NCI-H2196 treated with DMSO at 0.1 percent for 48 hours (cell line): ENCODE measurements around the gene GRIP2.

Source experiments
- DNase-seq: peaks from one replicate; lab custom pipeline; 2025; ENCODE audit not compliant: unreplicated experiment; lab: John Stamatoyannopoulos, UW

Gene GRIP2

DNA sequence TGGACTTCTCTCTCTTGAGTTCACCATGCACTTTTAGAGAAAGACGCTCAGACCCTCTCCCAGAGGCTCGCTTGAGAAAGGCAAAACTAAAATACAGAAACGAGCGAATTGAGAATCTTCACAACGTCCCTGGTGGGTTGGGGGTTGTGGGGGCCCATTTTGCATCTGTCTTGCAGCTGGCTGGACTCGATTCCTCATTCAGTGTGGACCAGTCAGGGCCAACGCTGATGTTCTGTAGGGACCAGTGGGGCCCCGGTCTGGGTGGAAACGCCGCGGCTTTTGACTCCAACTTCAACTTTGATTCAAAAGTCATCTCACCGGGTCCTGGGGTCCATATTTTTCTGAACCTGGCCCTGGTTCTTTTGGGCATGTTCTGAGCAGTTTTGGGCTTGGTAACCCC lies 69.7 kb downstream of the GRIP2 start:
- DNase-seq = no peak

DNA sequence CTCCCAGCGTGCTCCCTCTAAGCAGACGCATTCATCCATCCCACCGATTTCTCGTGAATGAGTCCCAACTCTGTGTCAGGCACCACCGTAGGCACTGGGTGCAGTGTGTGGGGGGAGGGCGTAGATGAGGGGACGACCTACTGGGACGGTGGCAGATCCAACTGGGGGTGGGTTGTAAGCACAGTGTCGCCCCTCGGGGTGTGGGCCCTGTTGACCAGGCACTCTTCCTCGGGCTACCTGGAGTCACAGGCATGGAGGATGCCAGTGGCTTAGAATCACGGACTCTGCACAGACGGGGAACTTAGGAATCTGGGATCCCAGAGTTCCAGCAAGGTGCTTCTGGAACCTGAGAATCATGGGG lies 71.5 kb downstream of the GRIP2 start:
- no peak for DNase-seq

DNA sequence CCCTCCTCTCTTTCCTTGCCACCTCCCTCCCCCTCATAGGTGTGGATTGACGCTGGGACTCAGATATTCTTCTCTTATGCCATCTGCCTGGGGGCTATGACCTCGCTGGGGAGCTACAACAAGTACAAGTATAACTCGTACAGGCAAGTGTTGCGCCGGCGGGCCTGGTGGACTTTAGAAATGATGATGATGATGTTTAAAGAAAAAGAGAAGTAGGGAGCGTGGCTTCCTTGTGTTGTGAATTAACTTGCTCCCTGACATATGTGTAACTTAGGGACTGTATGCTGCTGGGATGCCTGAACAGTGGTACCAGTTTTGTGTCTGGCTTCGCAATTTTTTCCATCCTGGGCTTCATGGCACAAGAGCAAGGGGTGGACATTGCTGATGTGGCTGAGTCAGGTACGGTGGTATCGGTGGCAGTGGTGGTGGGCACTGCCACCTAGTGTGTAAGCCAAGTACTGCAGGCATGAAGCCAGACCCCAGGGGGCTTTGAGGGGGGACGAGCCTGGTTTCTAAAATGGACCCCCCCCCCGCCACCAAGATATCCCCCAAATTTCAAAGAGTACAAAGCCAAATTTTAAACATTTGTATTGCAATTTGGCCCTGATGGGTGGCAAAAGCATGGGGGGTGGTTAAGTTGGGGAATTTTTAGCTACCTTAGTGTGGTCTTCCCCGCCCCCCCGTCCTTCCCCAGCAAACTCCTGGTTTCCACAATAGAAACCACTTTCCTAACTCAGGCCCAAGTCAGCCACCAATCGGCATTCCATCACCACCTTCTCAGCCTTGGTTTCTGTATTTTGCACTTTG lies 72.1 kb downstream of the GRIP2 start:
- no peak for DNase-seq

DNA sequence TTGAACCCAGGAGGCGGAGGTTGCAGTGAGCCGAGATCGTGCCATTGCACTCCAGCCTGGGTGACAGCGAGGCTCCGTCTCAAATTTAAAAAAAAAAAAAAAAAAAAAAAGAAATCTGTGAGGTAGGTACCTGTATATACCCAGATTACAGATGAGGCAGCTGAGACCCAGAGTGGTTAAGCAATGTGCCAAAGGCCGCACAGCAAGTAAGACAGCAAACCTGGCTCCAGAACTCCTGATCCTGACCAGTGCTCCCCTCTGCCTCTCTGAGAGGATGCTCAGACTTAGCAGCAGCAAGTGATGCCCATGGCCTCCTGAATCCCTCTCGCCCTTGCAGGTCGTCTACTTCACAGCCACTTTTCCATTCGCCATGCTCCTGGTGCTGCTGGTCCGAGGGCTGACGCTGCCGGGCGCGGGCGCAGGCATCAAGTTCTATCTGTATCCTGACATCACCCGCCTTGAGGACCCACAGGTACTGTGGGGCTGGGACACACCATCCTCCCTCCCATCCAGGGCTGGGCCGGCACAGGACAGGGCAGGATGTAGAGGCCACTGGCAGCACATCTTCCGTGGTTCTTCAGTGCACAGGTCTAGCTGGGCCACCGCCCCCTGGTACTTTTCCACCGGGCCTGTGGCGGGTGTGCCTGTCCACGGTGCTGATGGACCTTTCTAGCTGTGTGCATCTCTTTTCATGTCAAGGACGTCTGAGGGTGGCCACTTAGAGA lies 73.8 kb downstream of the GRIP2 start:
- no peak for DNase-seq

DNA sequence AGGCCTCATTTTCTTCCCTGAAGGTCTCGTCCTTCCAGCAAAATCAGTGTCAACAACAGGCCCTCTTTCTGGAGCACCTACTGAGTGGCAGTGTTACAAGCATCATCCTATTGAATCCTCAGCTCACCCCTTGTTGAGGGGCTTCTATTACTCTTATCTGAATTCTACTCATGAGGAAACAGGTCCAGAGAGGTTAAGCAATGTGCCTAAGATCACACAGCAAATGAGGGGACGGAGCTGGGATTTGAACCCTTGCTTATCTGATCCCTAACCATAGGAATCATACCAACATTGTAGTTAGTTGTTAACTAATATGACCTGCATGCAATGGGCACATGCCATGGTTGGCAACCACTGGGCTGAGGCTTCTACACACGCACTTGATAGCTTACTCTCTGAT lies 74.7 kb downstream of the GRIP2 start:
- DNase-seq = no peak

DNA sequence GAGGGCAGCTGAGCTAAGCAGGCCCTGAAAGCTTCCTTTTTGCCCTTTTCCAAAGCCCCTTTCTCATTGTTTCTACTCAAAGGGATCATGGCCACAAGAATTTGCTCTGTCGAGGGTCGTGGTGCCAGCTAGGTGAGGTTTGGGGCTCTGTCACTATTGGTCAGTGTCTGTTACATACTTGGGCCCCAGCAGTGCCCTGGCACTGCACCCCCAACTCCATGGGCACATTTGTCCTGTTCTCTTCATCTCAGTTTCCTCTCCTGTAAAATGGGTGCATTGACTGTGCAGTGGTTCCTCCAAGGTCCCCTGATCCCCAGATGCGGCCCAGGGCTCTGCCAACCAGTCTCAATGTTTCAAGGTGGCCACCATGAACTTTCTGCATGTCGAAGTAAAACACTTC lies 75.6 kb downstream of the GRIP2 start:
- no peak for DNase-seq

DNA sequence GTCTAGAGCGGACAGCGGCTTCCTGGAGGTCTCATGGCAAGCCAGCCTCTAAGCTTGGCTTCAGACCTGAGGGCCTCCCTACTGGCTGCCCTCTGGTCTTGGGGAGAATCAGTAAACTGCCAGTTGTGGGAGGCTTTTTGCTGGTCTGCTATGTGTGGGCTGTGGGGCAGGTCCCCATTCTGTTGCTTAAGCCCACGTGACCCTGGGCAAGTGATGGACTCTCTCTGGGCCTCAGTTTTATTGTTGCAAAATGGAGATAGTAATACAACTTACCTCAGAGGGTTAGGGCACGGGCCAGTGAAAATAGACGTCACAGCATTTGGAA lies 76.0 kb downstream of the GRIP2 start:
- DNase-seq = no peak

DNA sequence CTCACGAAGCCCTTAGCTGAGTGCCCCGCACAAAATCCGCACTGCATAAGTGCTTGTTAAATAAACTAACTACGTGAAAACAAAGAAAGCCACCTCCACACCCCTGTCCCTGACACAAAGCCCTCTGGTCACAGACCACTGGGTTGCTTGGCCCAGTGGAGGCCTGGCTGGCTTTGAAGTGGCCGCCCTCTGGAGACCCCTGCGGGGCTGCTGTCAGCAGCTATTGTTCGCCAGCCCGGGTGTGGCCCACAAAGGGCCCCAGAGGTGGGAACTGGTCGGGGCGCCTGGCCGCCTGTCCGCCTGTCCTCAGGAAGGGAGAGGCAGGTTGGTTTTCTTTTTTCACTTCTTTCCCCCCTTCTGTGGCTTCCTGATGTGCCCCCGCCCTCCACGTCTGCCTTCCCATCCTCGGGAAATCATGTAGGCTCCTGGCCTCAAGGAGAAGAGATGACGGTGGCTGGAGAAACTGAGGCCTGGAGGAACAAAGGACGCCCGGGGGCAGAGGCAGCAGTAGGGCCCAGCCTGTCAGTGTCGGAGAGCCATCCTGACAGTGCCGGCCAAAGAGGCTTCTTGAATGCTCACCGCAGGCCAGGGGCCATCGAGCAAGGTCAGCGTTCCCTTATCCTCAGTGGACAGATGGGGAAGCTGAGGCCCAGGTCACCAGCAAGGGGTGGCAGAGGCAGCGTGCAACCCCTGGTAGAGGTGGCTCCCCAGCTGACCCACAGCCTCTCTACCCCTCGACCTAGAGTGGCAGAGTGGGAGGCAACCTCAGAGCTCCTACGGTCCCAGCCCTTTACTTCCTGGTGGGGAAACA lies 76.6 kb downstream of the GRIP2 start:
- no peak for DNase-seq

DNA sequence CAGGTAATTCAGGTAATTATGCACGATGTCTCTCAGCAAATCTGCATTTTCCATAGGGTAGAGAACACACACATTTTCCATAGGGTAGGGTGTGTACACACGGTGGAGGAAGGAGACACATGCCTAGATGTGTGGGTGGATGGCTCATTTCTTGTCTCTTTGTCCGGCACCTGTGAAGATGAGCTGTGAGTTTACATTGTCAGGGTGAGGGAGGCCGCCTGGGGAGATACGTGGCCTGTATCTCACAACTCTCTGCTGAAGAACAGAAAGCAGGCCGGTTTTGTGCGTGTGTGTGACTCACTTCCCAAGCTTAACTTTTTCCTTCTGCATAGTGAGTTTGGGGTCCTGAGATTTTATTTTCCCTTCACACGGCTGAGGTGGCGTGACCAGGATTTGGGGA lies 77.4 kb downstream of the GRIP2 start:
- DNase-seq = no peak

DNA sequence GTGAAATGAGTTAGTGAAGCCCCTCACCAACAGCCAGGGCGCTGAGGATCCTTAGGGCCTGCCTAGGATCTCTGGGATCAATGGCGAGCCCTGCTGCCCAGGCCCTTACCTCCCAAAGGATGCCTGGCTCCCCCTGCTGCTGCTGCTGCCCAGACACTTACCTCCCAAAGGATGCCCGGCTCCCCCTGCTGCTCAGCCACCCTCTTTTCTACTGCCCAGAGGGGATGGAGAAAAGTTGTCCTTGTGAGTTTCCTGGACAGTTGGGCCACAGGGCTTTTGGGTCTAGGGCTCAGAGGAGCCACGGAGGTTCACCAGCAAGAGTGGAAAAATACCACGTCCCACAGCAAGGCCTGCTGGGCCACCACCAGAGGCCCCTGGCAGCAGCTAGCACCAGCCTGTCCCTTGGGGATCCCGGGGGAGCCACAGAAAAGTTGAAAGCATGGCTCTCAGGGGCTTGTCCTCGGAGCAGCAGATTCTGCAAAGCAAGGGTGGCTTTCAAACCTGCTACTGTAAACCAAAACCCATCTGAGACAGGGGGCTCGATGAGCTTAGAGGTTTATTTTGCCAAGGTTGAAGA lies 78.3 kb downstream of the GRIP2 start:
- DNase-seq = peak; percentile 7

DNA sequence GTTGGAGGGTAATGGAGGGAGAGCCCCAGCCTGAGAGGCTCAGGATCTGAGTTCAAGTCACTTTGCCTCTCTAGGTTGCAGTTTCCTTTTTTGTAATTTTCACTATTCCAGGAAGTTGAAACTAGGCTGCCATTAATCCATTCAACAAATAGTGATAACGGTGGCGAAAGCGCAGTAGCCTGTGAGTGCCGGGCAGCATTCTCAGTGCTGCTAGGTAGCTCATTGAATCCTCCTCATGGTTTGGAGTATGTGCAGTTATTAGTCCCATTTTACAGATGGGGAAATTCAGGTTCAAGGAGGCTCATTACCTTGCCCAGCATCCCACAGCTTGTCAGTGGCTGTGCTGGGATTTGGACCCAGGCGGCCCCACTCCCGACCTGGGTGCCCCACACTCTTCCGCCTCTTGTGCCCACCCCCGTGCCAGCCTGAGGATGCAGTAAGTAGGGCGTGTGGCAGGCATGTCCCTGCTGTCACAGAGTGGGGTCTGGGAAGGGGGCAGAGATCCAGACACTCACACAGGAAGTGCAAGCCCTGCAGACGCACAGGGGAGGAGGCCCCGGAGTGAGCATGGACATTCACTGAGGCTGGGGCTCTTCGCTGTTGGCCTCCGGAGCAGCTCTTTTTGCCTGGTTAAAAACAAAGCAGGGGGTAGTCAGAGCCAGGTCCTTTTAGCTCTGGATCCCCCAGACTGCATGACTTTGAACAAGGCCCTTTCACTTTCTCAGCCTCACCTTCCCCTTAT lies 79.0 kb downstream of the GRIP2 start:
- DNase-seq = no peak

DNA sequence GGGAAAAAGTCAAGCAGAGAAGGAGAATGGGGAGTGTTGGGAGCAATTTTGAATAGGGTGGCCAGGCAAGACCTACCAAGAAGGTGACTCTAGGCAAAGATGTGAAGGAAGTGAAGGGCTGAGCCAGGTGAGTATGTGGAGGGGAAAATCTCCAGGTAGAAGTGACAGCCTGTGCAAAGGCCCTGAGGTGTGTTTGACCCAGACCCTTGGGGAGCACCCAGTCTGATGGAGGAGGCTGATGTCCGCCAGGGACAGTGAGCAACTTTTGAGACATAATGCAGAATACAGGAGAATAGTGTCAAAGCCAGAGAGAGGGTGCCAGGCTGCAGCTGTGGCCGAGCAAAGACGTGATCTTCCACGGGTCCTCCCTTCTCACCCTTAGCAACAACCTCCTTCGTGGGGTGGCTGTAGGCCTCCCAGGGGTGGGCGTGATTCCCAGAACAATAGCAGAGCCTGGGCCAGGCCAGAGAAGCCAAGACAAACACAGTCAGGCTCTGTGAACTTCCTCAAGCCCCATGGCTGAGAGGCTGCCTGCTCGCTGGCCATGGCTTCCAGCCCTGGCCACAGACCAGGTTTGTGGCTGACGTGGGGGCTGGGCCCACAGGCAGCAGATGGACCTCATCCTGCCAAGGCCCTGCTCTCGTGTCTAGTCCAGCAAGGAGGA lies 79.7 kb downstream of the GRIP2 start:
- peak; percentile 60 for DNase-seq

DNA sequence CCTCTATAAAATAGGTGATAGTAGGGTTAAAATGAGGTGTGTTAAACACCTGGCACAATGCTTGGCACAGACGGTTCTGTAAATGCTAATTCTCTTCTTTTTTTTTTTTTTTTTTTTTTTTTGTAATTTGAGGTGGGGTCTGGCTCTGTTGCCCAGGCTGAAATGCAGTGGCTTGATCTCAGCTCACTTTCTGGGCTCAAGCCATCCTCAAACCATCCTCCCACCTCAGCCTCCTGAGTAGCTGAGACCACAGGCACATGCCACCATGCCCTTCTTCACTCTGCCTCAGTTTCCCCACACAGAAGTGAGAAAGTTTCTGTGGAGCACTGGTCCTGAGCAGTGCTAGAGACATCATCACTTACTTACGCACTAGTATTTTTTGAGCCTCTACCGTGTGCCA lies 80.4 kb downstream of the GRIP2 start:
- DNase-seq = no peak

DNA sequence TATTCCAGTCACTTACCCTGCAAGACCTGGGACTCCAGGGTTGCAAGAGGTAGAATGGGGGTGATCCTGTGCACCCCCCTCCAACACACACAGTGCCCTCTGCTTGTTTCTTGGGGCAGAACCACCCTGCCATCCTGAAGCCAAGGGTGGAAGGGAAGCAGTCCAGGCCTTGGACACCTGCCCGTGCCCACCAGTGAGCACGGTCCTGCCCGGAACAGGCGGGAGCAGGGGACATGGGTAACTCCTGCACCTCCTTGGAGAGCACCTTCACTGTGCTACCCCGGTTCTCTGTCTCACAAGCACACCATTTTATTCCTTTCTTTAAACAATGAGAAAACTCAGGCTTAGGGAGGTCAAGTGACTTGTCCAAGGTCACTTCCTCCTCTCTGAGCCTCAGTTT lies 80.8 kb downstream of the GRIP2 start:
- no peak for DNase-seq

DNA sequence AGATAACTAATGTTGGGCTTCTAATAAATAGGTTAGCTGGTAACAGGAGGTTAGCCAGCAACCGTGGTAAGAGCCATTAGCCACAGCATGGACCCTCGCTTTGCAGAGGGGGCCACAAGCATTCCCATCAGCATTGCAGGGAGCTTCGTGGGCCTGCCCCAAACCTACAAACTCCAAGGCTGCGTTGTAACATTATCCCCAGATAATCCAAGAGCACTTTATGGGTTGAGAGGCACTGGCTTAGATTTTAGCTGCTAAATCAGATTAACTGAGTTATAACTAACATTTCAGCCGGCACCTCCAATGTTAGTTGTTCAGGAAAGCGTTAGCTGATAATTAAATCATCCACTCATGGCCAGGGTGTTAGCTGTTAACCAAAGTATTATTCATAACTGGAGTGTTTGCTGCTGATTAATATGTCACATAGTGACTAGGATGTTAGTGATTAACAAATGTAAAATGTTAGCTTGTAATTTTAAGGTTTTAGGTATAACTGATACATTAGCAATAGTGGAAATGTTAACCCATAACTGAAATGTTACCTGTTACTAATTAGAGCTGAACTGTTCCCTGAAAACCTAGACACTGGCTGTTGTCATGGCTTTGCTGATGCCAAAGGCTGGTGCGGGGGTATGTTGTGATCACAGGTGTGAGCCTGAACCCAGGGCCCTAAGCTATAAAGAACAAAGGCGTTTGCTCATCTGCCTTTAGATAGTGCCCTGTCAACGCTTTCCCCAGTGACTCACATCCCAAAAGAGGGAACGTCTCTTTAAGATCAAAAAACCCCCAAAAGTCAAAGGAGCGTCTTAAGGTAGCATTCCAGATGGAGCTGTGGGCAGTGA lies 81.5 kb downstream of the GRIP2 start:
- DNase-seq = no peak

DNA sequence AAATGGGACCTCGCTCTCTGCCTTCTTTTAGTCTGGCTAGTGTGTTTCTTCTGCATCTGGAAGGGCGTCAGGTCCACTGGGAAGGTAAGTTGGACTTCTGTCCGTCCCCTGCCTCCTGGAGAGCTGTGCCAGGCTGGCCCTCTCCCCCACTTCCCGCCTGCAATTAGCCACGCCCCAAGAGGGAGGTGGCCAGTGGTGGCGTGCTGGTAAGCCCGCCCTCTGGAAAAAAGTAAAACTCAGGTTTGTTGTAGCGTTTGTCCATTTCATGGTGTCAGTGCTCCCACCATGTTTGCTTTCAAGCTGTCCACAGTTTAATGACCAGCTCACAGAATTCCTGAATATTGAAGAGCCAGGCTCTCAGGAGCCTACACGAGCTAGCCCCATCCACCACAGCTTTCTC lies 82.1 kb downstream of the GRIP2 start:
- DNase-seq = no peak

DNA sequence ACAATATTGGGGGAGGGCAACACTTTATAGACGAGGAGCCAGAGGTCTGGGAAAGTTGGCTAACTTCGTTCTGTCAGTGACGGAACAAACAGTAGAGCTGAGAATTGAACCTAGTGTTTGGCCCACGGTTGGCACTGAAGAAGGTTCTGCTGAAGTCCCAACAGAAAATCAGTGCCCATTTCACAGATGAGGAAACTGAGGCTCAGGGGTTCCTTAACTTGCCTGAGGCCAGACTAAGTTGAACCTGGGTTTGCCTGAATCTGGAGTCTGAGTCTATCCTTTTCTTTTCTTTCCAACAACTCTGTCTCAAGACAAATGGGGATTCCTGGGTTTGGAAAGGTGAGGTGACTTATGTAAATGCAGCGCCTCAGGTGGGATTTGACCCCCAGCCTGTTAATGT lies 82.7 kb downstream of the GRIP2 start:
- no peak for DNase-seq

DNA sequence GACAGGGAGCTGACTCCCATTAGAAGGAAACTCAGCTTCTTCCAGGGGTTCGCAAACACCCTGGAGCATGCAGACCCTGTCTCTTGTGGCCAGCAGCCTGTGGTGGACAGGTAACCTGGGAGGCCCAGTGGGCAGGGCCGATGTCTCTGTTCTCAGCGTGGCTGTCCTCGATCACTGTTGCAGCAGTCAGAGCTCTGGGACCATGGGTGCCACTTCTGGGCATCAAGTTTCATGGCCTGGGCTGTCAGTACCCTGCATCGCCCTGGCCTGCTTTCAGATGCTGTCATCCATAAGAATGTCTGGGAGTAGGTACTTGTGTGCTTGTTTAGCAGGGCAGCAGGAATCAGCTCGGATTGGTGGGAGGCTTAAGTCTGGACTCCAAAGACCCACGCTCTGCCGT lies 83.3 kb downstream of the GRIP2 start:
- no peak for DNase-seq

DNA sequence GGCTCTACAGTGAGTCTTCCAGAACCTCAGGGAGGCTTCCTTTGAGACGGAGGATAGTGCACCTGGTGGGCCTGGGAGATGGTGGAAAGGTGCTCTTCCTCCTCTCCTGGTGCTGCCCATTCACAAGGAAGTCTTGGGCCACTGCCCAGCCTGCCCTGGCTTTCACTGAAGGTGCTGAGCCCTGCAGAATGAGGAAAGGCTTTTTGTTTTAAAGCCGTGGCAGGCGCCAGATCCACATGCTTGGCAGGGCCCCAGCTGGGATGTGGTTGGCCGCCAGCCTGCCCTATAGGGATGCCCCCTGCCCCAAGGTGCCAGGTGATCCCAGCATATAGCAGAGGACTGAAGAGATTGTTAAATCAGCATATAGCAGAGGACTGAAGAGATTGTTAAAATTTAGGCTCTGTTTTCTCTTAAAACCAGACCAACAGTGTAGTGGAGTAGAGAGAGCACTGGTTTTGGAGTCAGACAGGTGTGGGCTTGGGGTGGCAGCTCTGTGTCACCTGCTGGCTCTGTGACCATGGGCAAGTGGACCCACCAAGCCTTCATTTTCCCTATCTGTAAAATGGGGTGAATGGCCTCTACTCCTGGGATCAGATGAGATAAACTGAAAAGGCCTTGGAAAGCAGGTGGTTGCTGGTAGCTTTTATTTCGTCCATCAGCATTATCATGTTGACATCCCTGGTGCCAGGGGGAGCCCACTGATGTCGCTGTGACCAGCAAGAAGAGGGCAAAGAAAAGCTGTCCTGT lies 84.4 kb downstream of the GRIP2 start:
- peak; percentile 30 for DNase-seq
